Activated CD4-positive, alpha-beta T cell treated with anti-CD3 and anti-CD28 coated beads, Interleukin-2, amount 10 ng/mL, durations not matched to agents 7 days and 5 days (primary cell): ENCODE results near the gene LAMA2. TPM values are rescaled to one million over a fixed set of nuclear protein-coding genes. Genes with fewer than 3 reads are reported as not detected.

Source experiments
- CTCF ChIA-PET: fragments of 350-600 bp; sonication (Branson Sonifier 250); formaldehyde crosslinking; loops from one replicate; lab custom pipeline; 2021; ENCODE audit warnings: antibody characterized with exemption; lab: Charles Lee
- POLR2A ChIA-PET: fragments of 350-600 bp; sonication (Branson Sonifier 250); formaldehyde crosslinking; loops from one replicate; lab custom pipeline; 2021; ENCODE audit warnings: antibody characterized with exemption; lab: Charles Lee
- DNase-seq: peaks from one replicate; pipeline ENCODE4 v3.0.0-alpha.2; 2020
- H3K27ac Mint-ChIP-seq: one replicate; pipeline ENCODE4 v1.8.0; 2021; ENCODE audit warnings: mild to moderate bottlenecking, moderate library complexity, mixed read lengths
- H3K27me3 Mint-ChIP-seq: one replicate; pipeline ENCODE4 v1.8.0; 2021; ENCODE audit warnings: mixed read lengths
- H3K36me3 Mint-ChIP-seq: one replicate; pipeline ENCODE4 v1.8.0; 2021; ENCODE audit warnings: low read depth, mixed read lengths
- H3K4me1 Mint-ChIP-seq: one replicate; pipeline ENCODE4 v1.8.0; 2021; ENCODE audit warnings: mixed read lengths
- H3K4me3 Mint-ChIP-seq: one replicate; pipeline ENCODE4 v1.8.0; 2021; ENCODE audit warnings: mild to moderate bottlenecking, moderate library complexity, mixed read lengths
- H3K9me3 Mint-ChIP-seq: one replicate; pipeline ENCODE4 v1.8.0; 2021; ENCODE audit warnings: mixed read lengths
- total RNA-seq, 2 experiments: library from RNA; stranded (reverse); gene quantifications; one replicate each; pipeline ENCODE4 v1.2.3, GENCODE V29; 2021

Gene LAMA2
- total RNA-seq, 2 experiments from 2014 or later = 0.02 to 0.05 TPM

- no peaks in the 10 kb centered on the region for H3K27me3 Mint-ChIP-seq
- CTCF ChIA-PET = no interaction called here
- H3K4me1 Mint-ChIP-seq = peaks cover 35% of the 10 kb centered on the region
- no peak overlapping the region for H3K4me3 Mint-ChIP-seq
- H3K27ac Mint-ChIP-seq = no peak overlapping the region
- POLR2A ChIA-PET = no interaction called here
- H3K36me3 Mint-ChIP-seq = peaks cover 5% of the 10 kb centered on the region
- DNase-seq = no peak
- peaks cover 5% of the 10 kb centered on the region for H3K9me3 Mint-ChIP-seq
These were observed 570.1 kb downstream of the LAMA2 start for GRCh38 chr6:129453073-129453472.

GRCh38 chr6:129454488-129454887 is 571.5 kb downstream of the LAMA2 start:
- no peak for DNase-seq
- H3K27ac Mint-ChIP-seq = no peak overlapping the region
- POLR2A ChIA-PET = no interaction called here
- CTCF ChIA-PET = no interaction called here
- no peak overlapping the region for H3K4me3 Mint-ChIP-seq
- peaks cover 24% of the 10 kb centered on the region for H3K4me1 Mint-ChIP-seq
- peaks cover 5% of the 10 kb centered on the region for H3K9me3 Mint-ChIP-seq
- peaks cover 4% of the 10 kb centered on the region for H3K36me3 Mint-ChIP-seq
- no peaks in the 10 kb centered on the region for H3K27me3 Mint-ChIP-seq

- Mint-ChIP-seq H3K36me3 (peaks cover 3% of the 10 kb centered on the region), H3K4me1 (peaks cover 20% of the 10 kb centered on the region), H3K4me3 (no peak overlapping the region), H3K9me3 (peaks cover 5% of the 10 kb centered on the region), H3K27me3 (no peaks in the 10 kb centered on the region), H3K27ac (no peak overlapping the region)
- DNase-seq = no peak
- ChIA-PET CTCF (no interaction called here), POLR2A (no interaction called here)
These were observed 572.3 kb downstream of the LAMA2 start for GRCh38 chr6:129455126-129455769.

- no peaks in the 10 kb centered on the region for H3K36me3 Mint-ChIP-seq
- DNase-seq = no peak
- ChIA-PET CTCF (no interaction called here), POLR2A (no interaction called here)
- no peak overlapping the region for H3K4me3 Mint-ChIP-seq
- H3K4me1 Mint-ChIP-seq = peaks cover under 1% of the 10 kb centered on the region
- H3K27ac Mint-ChIP-seq = no peak overlapping the region
- H3K27me3 Mint-ChIP-seq = no peaks in the 10 kb centered on the region
- no peaks in the 10 kb centered on the region for H3K9me3 Mint-ChIP-seq
These were observed 577.3 kb downstream of the LAMA2 start for GRCh38 chr6:129460221-129460620.

GRCh38 chr6:129469070-129469662 is 586.2 kb downstream of the LAMA2 start:
- peaks cover 3% of the 10 kb centered on the region for H3K27me3 Mint-ChIP-seq
- H3K9me3 Mint-ChIP-seq = no peaks in the 10 kb centered on the region
- no peak overlapping the region for H3K27ac Mint-ChIP-seq
- H3K4me1 Mint-ChIP-seq = no peaks in the 10 kb centered on the region
- no peak for DNase-seq
- ChIA-PET CTCF (no interaction called here), POLR2A (no interaction called here)
- no peaks in the 10 kb centered on the region for H3K36me3 Mint-ChIP-seq
- no peak overlapping the region for H3K4me3 Mint-ChIP-seq

- ChIA-PET CTCF (no interaction called here), POLR2A (no interaction called here)
- Mint-ChIP-seq H3K27ac (no peak overlapping the region), H3K27me3 (peaks cover 3% of the 10 kb centered on the region), H3K36me3 (no peaks in the 10 kb centered on the region), H3K4me3 (no peak overlapping the region), H3K4me1 (no peaks in the 10 kb centered on the region), H3K9me3 (no peaks in the 10 kb centered on the region)
- no peak for DNase-seq
These were observed 589.3 kb downstream of the LAMA2 start for GRCh38 chr6:129472239-129472638.

GRCh38 chr6:129473546-129473945 is 590.6 kb downstream of the LAMA2 start:
- Mint-ChIP-seq H3K4me1 (no peaks in the 10 kb centered on the region), H3K27me3 (peaks cover 3% of the 10 kb centered on the region), H3K9me3 (no peaks in the 10 kb centered on the region), H3K36me3 (no peaks in the 10 kb centered on the region), H3K27ac (no peak overlapping the region), H3K4me3 (no peak overlapping the region)
- ChIA-PET CTCF (no interaction called here), POLR2A (no interaction called here)
- DNase-seq = no peak

- H3K9me3 Mint-ChIP-seq = no peaks in the 10 kb centered on the region
- ChIA-PET POLR2A (no interaction called here), CTCF (interaction anchor here (0.6 to 1.1 kb wide), 2 partner anchors 18 to 556 kb away, joined by 3 read pairs; no protein-coding TSS in a partner anchor)
- H3K4me1 Mint-ChIP-seq = no peaks in the 10 kb centered on the region
- H3K4me3 Mint-ChIP-seq = no peak overlapping the region
- H3K27ac Mint-ChIP-seq = no peak overlapping the region
- H3K27me3 Mint-ChIP-seq = no peaks in the 10 kb centered on the region
- H3K36me3 Mint-ChIP-seq = peaks cover 1% of the 10 kb centered on the region
- no peak for DNase-seq
These were observed 592.7 kb downstream of the LAMA2 start for GRCh38 chr6:129475477-129476247.

GRCh38 chr6:129476248-129476564 is 593.3 kb downstream of the LAMA2 start:
- CTCF ChIA-PET = no interaction called here
- no peaks in the 10 kb centered on the region for H3K9me3 Mint-ChIP-seq
- no peak overlapping the region for H3K4me3 Mint-ChIP-seq

GRCh38 chr6:129476810-129477209 is 593.9 kb downstream of the LAMA2 start:
- Mint-ChIP-seq H3K9me3 (no peaks in the 10 kb centered on the region), H3K27me3 (no peaks in the 10 kb centered on the region), H3K36me3 (peaks cover 1% of the 10 kb centered on the region), H3K27ac (no peak overlapping the region), H3K4me1 (no peaks in the 10 kb centered on the region), H3K4me3 (no peak overlapping the region)
- ChIA-PET POLR2A (no interaction called here), CTCF (no interaction called here)
- DNase-seq = no peak

More at GRCh38 chr6:129476248-129476564, 593.3 kb downstream of the LAMA2 start:
- H3K27me3 Mint-ChIP-seq = no peaks in the 10 kb centered on the region
- H3K36me3 Mint-ChIP-seq = peaks cover 1% of the 10 kb centered on the region
- POLR2A ChIA-PET = no interaction called here
- H3K4me1 Mint-ChIP-seq = no peaks in the 10 kb centered on the region
- no peak for DNase-seq
- no peak overlapping the region for H3K27ac Mint-ChIP-seq

GRCh38 chr6:129478379-129478778 is 595.4 kb downstream of the LAMA2 start:
- H3K9me3 Mint-ChIP-seq = no peaks in the 10 kb centered on the region
- DNase-seq = no peak
- peaks cover 1% of the 10 kb centered on the region for H3K36me3 Mint-ChIP-seq
- CTCF ChIA-PET = no interaction called here
- POLR2A ChIA-PET = no interaction called here
- no peak overlapping the region for H3K27ac Mint-ChIP-seq
- H3K4me3 Mint-ChIP-seq = no peak overlapping the region
- no peaks in the 10 kb centered on the region for H3K27me3 Mint-ChIP-seq
- no peaks in the 10 kb centered on the region for H3K4me1 Mint-ChIP-seq

GRCh38 chr6:129481706-129482105 is 598.8 kb downstream of the LAMA2 start:
- H3K27ac Mint-ChIP-seq = no peak overlapping the region
- H3K9me3 Mint-ChIP-seq = no peaks in the 10 kb centered on the region
- DNase-seq = no peak
- H3K36me3 Mint-ChIP-seq = peaks cover 1% of the 10 kb centered on the region
- no peaks in the 10 kb centered on the region for H3K27me3 Mint-ChIP-seq
- no peaks in the 10 kb centered on the region for H3K4me1 Mint-ChIP-seq
- no peak overlapping the region for H3K4me3 Mint-ChIP-seq
- ChIA-PET CTCF (no interaction called here), POLR2A (no interaction called here)

GRCh38 chr6:129485746-129486145 is 602.8 kb downstream of the LAMA2 start:
- ChIA-PET POLR2A (no interaction called here), CTCF (interaction anchor here (0.6 to 1.7 kb wide), 4 partner anchors 12 to 1726 kb away, joined by 3 to 6 read pairs (median 4); no protein-coding TSS in a partner anchor)
- H3K36me3 Mint-ChIP-seq = peaks cover 3% of the 10 kb centered on the region
- H3K4me1 Mint-ChIP-seq = peaks cover 20% of the 10 kb centered on the region
- no peak overlapping the region for H3K27ac Mint-ChIP-seq
- peaks cover 6% of the 10 kb centered on the region for H3K9me3 Mint-ChIP-seq
- H3K27me3 Mint-ChIP-seq = no peaks in the 10 kb centered on the region
- no peak overlapping the region for H3K4me3 Mint-ChIP-seq
- DNase-seq = no peak
